Body of pancreas (tissue), 4 donors: ENCODE data around the gene ANKS1A.

Experiments
- POLR2A ChIP-seq, 3 donors: fragments of 450-650 bp; IDR thresholded peaks; one replicate each; pipeline ENCODE4 v1.6.1; 2016; ENCODE audit warnings: antibody characterized with exemption in 3 of 3, mild to moderate bottlenecking in 2 of 3
- TF ChIP-seq, protein P1 (sequence below), 7 experiments: fragments of 450-650 bp in 4 of 7; fragments of 200-600 bp in 3 of 7; sonication (generic) in 3 of 7; IDR thresholded peaks; one replicate each; pipeline ENCODE4 v1.5.1; 2016 to 2019; ENCODE audit warnings: antibody characterized with exemption in 7 of 7

- TF ChIP-seq, protein P1, sequence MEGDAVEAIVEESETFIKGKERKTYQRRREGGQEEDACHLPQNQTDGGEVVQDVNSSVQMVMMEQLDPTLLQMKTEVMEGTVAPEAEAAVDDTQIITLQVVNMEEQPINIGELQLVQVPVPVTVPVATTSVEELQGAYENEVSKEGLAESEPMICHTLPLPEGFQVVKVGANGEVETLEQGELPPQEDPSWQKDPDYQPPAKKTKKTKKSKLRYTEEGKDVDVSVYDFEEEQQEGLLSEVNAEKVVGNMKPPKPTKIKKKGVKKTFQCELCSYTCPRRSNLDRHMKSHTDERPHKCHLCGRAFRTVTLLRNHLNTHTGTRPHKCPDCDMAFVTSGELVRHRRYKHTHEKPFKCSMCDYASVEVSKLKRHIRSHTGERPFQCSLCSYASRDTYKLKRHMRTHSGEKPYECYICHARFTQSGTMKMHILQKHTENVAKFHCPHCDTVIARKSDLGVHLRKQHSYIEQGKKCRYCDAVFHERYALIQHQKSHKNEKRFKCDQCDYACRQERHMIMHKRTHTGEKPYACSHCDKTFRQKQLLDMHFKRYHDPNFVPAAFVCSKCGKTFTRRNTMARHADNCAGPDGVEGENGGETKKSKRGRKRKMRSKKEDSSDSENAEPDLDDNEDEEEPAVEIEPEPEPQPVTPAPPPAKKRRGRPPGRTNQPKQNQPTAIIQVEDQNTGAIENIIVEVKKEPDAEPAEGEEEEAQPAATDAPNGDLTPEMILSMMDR (IDR thresholded peaks at IDR 0.05): no peak
- TF ChIP-seq POLR2A (IDR thresholded peaks at IDR 0.05): no peak
Measured at GRCh38 chr6:35049156-35049735, 160.2 kb downstream of the ANKS1A start.
